CD4-positive, alpha-beta T cell (primary cell): ENCODE data around the gene UGT3A1. TPM values are rescaled to one million over a fixed set of nuclear protein-coding genes. Genes with fewer than 3 reads are reported as not detected.
A peak's percentile ranks its signal among the peaks of the same experiment; 100 is the strongest.

Source experiments
- ATAC-seq: fragments of 200-7000 bp; cut with Tn5 transposase; one replicate; pipeline ENCODE4 v1.10.0; 2022; ENCODE audit warnings: mild to moderate bottlenecking; ENCODE audit not compliant: poor library complexity
- CTCF ChIA-PET: fragments of 350-600 bp; sonication (Branson Sonifier 250); formaldehyde crosslinking; loops from one replicate; lab custom pipeline; 2021; ENCODE audit warnings: antibody characterized with exemption, inconsistent platforms; lab: Charles Lee
- POLR2A ChIA-PET: fragments of 350-600 bp; sonication (Branson Sonifier 250); formaldehyde crosslinking; loops from one replicate; lab custom pipeline; 2021; ENCODE audit warnings: antibody characterized with exemption, inconsistent platforms; lab: Charles Lee
- DNase-seq, 14 experiments: peaks; one replicate each; pipeline ENCODE4 v3.0.0-alpha.2; 2013 to 2020; ENCODE audit warnings: mixed read lengths in 2 of 14
- H3K27ac ChIP-seq, 2 donors: one replicate each; pipeline versions ENCODE4 v1.5.1 to v1.7.0; 2013; ENCODE audit warnings: low read length in 2 of 2, low read depth in 1 of 2, mild to moderate bottlenecking in 1 of 2
- H3K27me3 ChIP-seq, 2 experiments: 1 replicate in 1 of 2; 2 replicates in 1 of 2; pipeline versions ENCODE4 v1.6.1 to v1.7.0; 2013; ENCODE audit warnings: low read length in 2 of 2, control low read depth in 1 of 2, mild to moderate bottlenecking in 1 of 2, moderate library complexity in 1 of 2; ENCODE audit not compliant: insufficient read depth in 2 of 2, control insufficient read depth in 1 of 2
- H3K36me3 ChIP-seq: one replicate; pipeline ENCODE4 v1.6.1; 2013; ENCODE audit warnings: low read length, control low read depth; ENCODE audit not compliant: insufficient read depth
- H3K4me1 ChIP-seq: one replicate; pipeline ENCODE4 v1.6.1; 2013; ENCODE audit warnings: low read length, control low read depth; ENCODE audit not compliant: insufficient read depth
- H3K4me3 ChIP-seq: one replicate; pipeline ENCODE4 v1.5.1; 2013; ENCODE audit warnings: mild to moderate bottlenecking, low read length, moderate library complexity
- H3K9me3 ChIP-seq, 2 experiments: 1 replicate in 1 of 2; 2 replicates in 1 of 2; pipeline versions ENCODE4 v1.6.1 to v1.7.0; 2013; ENCODE audit warnings: low read length in 2 of 2, mild to moderate bottlenecking in 2 of 2, control low read depth in 1 of 2, moderate library complexity in 1 of 2; ENCODE audit not compliant: control insufficient read depth in 1 of 2, insufficient read depth in 1 of 2
- H3K27ac Mint-ChIP-seq: one replicate; pipeline ENCODE4 v1.8.0; 2020; ENCODE audit warnings: mixed read lengths
- H3K27me3 Mint-ChIP-seq: one replicate; pipeline ENCODE4 v1.8.0; 2021; ENCODE audit warnings: mixed read lengths
- H3K36me3 Mint-ChIP-seq: one replicate; pipeline ENCODE4 v1.8.0; 2021; ENCODE audit warnings: low read depth, mixed read lengths
- H3K4me1 Mint-ChIP-seq: one replicate; pipeline ENCODE4 v1.8.0; 2021; ENCODE audit warnings: low read depth, mixed read lengths
- H3K4me3 Mint-ChIP-seq: one replicate; pipeline ENCODE4 v1.8.0; 2020; ENCODE audit warnings: mild to moderate bottlenecking, mixed read lengths
- H3K9me3 Mint-ChIP-seq: one replicate; pipeline ENCODE4 v1.8.0; 2020; ENCODE audit warnings: mixed read lengths
- intact Hi-C, 2 experiments: fragments of 100-400 bp; cut with DNase I in 1 of 2; cut with micrococcal nuclease in 1 of 2; formaldehyde crosslinking; loops; one replicate each; pipeline versions ENCODE4 v1.15.1 to v1.9.0; 2023 to 2025; cut with DNase I, micrococcal nuclease
- total RNA-seq, 174 experiments: library from RNA in 2 of 174; stranded (reverse) in 2 of 174; gene quantifications; one replicate each; pipeline ENCODE4 v1.2.3 and lab custom pipeline; 2021 to 2026
- TF ChIP-seq, protein P1 (sequence below): fragments of 200-600 bp; IDR thresholded peaks from one replicate; pipeline ENCODE4 v1.8.0; 2022; ENCODE audit warnings: antibody characterized with exemption, mild to moderate bottlenecking

Gene UGT3A1
- total RNA-seq, 2 experiments from 2014 or later: not detected

DNA sequence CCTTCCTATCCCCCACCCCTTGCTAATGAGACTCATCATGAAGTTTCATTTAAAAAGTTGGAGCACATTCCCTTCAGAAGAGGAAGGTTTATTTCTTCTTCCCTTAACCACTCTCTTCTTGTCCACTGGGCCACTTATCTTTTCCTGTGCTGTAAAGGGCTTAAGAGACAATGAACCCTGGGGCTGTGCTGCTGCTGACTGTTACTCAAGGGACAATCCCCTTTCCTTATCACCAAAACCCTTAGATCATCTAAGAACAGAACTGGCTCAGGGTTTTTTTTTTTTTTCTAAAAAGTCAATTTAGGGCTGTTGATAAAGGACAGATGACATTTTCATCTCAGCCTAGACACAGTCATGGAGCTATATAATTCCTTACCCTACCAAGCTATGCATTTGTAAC is 82.4 kb downstream of the UGT3A1 start:
- intact Hi-C loops: no loop called here
- POLR2A ChIA-PET: interaction anchor here (1.2 to 1.5 kb wide), 2 partner anchors 27 to 132 kb away, joined by 3 to 4 read pairs; no protein-coding TSS in a partner anchor
- Histone ChIP-seq H3K4me1 (peaks cover 4% of the 10 kb centered on the region), H3K27ac (no peak overlapping the region), H3K27me3 (no peaks in the 10 kb centered on the region), H3K4me3 (no peak overlapping the region), H3K9me3 (peaks cover 0 to 6% of the 10 kb centered on the region in 2 experiments), H3K36me3 (no peaks in the 10 kb centered on the region)
- Mint-ChIP-seq H3K27ac (no peak overlapping the region), H3K36me3 (no peaks in the 10 kb centered on the region), H3K9me3 (no peaks in the 10 kb centered on the region), H3K4me1 (peaks cover 25% of the 10 kb centered on the region), H3K27me3 (no peaks in the 10 kb centered on the region), H3K4me3 (no peak overlapping the region)
- CTCF ChIA-PET: no interaction called here
- TF ChIP-seq, protein P1, sequence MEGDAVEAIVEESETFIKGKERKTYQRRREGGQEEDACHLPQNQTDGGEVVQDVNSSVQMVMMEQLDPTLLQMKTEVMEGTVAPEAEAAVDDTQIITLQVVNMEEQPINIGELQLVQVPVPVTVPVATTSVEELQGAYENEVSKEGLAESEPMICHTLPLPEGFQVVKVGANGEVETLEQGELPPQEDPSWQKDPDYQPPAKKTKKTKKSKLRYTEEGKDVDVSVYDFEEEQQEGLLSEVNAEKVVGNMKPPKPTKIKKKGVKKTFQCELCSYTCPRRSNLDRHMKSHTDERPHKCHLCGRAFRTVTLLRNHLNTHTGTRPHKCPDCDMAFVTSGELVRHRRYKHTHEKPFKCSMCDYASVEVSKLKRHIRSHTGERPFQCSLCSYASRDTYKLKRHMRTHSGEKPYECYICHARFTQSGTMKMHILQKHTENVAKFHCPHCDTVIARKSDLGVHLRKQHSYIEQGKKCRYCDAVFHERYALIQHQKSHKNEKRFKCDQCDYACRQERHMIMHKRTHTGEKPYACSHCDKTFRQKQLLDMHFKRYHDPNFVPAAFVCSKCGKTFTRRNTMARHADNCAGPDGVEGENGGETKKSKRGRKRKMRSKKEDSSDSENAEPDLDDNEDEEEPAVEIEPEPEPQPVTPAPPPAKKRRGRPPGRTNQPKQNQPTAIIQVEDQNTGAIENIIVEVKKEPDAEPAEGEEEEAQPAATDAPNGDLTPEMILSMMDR: no peak
- ATAC-seq: no peak
- DNase-seq: no peak

- Histone ChIP-seq H3K27me3 (no peaks in the 10 kb centered on the region), H3K9me3 (peaks cover 0 to 6% of the 10 kb centered on the region in 2 experiments), H3K36me3 (no peaks in the 10 kb centered on the region), H3K4me3 (no peak overlapping the region), H3K27ac (no peak overlapping the region), H3K4me1 (peaks cover 4% of the 10 kb centered on the region)
- POLR2A ChIA-PET: interaction anchor here (1.2 to 1.5 kb wide), 2 partner anchors 27 to 131 kb away, joined by 3 to 4 read pairs; no protein-coding TSS in a partner anchor
- H3K36me3 Mint-ChIP-seq: no peaks in the 10 kb centered on the region
- DNase-seq (no peak), ATAC-seq (no peak)
- no peak overlapping the region for H3K27ac Mint-ChIP-seq
- intact Hi-C loops: no loop called here
- TF ChIP-seq, protein P1: no peak
- CTCF ChIA-PET: no interaction called here
- no peak overlapping the region for H3K4me3 Mint-ChIP-seq
- peaks cover 25% of the 10 kb centered on the region for H3K4me1 Mint-ChIP-seq
- no peaks in the 10 kb centered on the region for H3K27me3 Mint-ChIP-seq
- no peaks in the 10 kb centered on the region for H3K9me3 Mint-ChIP-seq
These were observed 83.0 kb downstream of the UGT3A1 start for GRCh38 chr5:35908228-35908627.

- Mint-ChIP-seq H3K9me3 (no peaks in the 10 kb centered on the region), H3K27me3 (no peaks in the 10 kb centered on the region), H3K4me1 (peaks cover 59% of the 10 kb centered on the region), H3K36me3 (no peaks in the 10 kb centered on the region), H3K4me3 (peak overlapping the region; percentile 13), H3K27ac (peak overlapping the region; percentile 61)
- no peak overlapping the region for H3K4me3 ChIP-seq
- peaks cover 24% of the 10 kb centered on the region for H3K4me1 ChIP-seq
- H3K36me3 ChIP-seq: no peaks in the 10 kb centered on the region
- ATAC-seq (peak; percentile 53), DNase-seq (peak in 3 of 14 experiments; percentile 25 to 41 (median 34))
- no peak overlapping the region for H3K27ac ChIP-seq
- TF ChIP-seq, protein P1: no peak
- H3K27me3 ChIP-seq: no peaks in the 10 kb centered on the region
- ChIA-PET CTCF (interaction anchor here (2.1 kb wide), 1 partner anchor 20 kb away, joined by 7 read pairs; no protein-coding TSS in a partner anchor), POLR2A (interaction anchor here (0.7 to 1.2 kb wide), 2 partner anchors 23 to 183 kb away, joined by 3 to 5 read pairs; no protein-coding TSS in a partner anchor)
- intact Hi-C loops: no loop called here
- H3K9me3 ChIP-seq: no peaks in the 10 kb centered on the region
These were observed 86.6 kb downstream of the UGT3A1 start for GRCh38 chr5:35904443-35905132.
